GM19025 (cell line): ENCODE results near the gene TRAM2.

Source experiments
- ATAC-seq: cut with Tn5 transposase; IDR thresholded peaks from one replicate; pipeline ENCODE4 v1.9.1; 2021; ENCODE audit warnings: mild to moderate bottlenecking, low read depth, moderate library complexity; ENCODE audit not compliant: unreplicated experiment

The TRAM2 gene

DNA sequence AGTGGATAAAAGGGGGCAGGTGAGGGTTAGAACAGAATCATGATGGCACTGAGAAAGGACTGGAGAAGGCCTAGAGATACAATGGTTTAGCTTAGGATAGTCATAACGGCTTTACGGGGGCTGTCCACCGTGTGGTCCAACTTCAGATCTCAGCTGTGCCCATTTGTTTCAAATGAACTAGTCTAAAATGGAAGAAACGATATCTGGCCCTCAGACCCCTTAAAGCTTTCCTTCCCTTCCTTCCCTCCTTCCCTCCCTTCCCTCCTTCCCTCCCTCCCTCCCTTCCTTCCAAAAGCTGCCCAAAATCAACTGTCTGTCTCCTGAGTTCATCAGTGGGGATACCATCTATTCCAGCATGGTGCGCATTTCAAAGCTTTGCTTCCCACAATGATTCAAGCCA lies 27.9 kb downstream of the TRAM2 start:
- ATAC-seq: no peak

DNA sequence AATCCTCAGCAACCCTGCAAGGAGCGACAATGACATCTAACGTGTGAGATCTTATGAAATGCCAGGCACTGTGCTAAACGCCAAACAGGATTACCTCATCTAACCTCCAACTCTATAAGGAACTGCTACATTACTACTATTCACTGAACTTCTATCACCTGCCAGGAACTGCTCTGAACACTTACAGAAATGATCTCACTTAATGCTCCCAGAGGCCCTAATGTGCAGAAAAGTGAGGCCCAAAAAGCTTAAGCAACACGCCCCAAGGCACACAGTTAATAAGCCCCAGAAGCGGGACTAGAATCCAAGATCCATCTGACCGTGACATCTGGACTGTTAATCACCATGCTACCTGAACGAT lies 28.5 kb downstream of the TRAM2 start:
- ATAC-seq: no peak

DNA sequence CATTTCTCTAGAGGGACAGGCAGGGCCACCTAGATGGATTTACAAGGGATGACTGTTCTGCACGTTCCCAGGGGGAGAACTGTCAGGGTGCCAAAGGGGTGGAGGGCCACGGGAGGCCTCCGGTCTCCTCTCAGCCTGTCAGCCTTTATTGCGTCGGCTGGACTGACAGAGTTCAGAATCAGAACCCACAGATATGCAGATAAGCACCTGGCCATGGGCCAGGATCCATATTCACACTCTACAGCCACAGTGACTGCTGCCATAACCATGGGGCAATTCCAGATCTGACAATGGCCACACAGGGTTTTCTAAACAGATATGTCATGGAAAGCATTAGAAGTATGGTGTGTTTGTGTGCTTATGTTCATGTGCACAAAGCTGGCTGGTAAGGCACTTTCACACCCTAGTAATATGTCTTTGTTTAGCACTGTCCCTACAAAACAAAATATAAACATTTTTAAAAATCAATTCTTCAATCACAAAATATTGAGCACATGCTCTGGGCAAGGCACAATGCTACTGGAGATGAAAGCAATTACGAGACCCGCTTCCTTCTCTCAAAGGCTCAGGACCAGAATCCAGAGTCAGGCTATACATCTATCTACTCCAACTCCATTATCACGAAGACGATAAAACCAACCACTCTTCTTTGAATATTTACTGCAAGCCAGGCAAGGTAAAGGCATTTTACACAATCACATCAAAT lies 29.1 kb downstream of the TRAM2 start:
- ATAC-seq: no peak

DNA sequence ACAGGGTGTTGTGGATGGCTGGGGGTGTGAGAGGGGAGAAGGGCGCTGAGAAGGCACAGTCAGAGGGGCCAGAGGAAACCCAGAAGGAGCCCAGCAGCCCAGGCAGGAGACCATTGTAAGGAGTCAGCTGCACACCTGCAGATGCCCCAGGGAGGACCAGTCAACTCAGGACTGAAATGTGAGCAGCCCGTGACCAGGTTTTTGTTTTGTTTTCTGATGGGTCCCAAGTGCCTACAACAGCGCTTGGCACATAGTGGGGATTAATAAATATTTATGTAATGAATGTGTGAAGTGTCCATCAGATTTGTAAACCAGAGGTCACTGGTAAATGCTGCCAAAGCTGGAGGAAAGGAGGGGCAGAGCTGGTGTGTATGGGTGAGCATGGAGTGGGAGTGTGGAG lies 30.2 kb downstream of the TRAM2 start:
- peak; percentile 88 for ATAC-seq

DNA sequence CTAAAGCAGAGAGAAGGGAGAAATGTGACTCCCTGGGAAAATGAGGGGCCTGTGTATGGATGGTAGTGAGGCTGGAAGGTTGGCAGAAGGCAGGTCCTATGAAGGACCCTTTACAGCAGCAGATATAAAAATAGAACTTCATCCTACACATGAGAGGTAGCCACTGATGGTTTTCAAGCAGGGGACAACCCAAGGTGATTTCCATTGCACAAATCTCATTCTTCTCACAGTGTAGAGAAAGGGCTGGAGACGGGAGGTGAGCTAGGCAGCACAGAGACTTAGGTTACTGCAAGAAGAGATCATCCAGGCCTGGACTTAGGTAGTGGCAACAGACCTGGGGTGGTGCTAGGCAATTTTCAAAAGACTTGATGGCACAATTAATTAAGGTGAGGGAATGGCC lies 30.7 kb downstream of the TRAM2 start:
- ATAC-seq: peak; percentile 61

DNA sequence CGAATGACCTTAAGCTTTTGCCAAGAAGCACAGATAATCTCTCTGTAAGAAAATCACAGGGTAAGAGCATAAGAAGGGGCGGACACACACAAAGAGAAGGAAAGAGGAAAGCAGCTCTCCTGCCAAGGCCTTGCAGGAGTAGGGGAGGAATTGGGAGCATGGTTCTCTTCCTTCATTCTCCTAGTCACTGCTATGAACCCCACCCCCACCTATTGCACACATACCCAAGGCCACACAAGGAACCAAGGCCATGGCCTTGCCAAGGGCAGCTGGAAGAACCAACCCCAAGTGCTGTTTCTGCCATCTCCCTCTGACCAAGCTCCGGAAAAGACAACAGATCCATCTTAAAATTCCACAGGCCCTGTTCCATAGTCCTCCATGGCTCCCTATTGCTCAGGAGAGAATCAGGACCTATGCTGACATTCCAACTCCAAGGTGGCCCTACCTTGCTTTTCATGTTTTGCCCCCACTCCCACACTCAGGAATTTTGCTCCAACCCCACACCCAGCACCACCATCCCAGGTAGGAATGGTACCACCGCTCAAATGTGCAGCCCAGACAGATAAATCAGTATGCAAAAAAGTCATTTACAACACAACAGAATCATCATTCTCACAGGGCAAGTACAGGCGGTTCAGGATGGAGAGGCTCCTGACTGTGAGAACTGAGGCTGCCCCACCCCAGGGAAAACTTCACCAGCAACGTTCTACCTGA lies 31.3 kb downstream of the TRAM2 start:
- ATAC-seq: no peak

DNA sequence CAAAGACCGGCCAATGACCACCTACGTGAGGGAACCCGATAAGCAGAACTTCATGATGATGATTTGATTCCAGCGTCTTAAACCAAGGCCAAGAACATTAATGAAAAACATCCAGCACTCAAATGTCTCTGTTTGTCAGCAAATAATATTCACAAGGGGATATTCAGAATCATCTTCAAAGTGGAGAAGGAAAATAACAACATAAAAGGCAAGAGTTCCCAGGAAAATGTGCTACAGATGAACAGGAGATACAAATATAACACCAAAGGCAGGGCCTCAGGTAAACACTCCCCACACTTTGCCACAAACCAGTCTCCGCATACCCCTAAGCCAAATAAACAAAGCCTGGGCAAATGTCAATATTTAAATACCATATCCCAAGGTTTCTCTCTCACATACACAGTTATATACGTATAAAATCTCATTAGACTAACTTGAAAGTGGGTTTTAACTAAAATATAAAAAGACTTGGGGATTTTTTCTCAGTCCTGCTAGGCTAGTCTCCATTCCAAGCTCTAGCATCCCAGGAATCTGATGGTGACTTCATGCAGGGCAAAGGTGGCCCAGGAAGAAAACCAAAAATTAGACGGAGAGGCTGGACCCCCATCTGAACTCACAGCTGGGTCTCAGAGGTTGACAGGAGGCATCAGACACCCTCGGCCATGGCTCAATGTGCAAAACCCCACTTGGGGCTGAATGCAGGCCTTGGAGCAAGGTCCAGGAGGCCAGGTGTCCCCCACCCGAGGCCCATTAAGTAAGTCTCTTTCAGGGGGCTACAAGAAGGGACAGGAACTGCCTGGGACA lies 32.1 kb downstream of the TRAM2 start:
- ATAC-seq: no peak

DNA sequence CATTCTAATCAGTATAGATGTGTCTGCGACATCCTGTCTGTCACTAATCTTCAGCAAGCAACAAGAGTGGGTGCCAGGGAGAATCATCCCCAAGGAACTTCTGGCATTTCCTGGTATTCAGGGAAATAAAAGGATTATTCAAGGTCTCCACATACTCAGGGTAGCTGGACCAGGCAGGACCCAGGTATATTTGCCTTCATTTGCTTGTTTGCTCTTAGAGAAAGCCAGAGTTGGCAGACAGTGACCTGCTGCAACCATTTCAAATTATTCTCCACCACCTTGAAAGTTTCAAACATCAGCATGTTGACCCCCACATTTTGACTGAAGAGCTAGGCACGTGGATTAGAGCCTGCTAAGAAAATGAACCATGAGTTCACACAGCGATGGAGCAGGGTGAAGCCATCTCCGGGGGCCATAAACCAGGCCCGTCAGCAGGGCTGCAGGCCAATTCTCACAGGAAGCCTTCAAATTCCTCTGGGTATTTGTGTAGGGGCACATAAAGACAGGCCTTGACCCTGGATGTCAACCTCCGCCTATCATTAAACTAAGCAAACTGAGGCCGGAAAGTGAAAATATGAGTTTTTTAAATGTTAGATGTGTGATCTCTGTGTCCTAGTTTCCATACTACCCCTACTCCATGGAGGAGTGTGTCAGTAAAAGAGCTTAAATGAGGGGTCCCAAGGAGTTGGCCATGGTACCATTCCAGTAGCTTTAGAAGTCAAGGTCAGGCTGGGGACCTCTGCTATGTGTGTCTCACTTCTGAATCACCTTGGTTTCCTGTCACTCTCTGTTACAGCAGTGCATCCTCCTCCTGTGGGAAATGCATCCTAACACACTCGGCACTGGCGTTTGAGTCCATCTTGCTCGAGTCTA lies 32.9 kb downstream of the TRAM2 start:
- no peak for ATAC-seq

DNA sequence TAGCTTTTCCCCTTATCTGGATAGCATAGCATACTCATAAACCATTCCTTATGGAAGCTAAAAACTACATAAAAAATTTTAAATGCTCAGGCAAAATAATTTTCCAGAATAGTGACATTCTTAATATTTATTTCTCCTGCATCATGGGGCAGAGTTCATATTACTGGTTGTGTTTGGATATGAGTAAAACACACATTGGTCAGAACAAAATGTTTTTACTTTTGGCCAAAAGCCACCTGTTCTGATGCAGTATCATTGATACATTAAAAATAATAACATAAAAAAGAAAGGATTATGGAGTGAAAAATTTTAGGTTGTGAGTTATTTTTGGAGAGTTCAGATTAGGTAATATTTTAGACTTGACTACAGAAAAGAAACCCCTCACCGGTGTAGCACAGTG lies 33.6 kb downstream of the TRAM2 start:
- ATAC-seq: no peak

DNA sequence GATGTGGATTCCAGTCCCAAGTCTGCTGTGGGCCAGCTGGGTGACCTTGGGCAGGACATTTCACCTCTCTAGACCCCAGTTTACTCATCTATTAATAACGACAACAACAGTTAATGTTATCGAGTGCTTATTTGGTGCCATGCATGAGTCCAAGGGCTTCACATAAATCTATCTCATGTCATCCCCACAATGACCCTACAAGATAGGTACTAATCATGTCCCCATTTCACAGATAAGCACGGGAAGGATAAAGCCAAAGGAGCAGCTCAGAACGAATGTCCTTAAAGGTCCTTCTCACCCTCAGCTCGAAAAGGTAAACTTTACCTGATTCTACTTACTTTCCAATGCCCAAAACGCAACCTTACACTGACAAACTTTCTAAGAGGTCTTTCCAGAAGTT lies 35.7 kb downstream of the TRAM2 start:
- no peak for ATAC-seq

DNA sequence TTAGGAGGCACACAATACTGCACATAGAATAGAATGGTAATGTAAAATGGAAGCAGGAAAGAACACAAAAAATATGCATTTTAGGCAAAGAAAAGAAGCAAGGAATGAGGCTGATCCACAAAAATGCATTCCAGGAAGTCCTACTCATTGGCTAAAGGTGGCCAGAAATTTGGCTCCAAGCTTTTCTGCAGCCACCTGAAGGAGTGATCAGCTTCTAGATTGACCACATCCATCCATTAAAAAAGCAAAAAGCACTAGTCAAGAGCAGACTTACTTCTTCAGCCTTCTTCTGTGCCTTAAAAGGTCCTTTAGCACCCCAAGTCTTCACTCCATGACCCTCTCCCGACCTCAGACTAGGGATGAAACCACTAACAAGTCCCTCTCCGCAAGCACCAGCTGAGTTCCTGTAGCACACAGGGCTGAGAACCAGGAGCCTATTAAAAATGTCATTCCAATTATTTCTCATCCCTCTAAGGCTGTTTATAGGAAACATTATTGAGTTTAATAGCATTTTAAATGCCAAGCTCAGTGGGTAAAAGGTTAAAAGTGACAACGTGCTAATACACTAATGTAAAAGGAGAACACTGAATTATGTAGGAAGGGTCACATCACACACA lies 36.5 kb downstream of the TRAM2 start:
- no peak for ATAC-seq

DNA sequence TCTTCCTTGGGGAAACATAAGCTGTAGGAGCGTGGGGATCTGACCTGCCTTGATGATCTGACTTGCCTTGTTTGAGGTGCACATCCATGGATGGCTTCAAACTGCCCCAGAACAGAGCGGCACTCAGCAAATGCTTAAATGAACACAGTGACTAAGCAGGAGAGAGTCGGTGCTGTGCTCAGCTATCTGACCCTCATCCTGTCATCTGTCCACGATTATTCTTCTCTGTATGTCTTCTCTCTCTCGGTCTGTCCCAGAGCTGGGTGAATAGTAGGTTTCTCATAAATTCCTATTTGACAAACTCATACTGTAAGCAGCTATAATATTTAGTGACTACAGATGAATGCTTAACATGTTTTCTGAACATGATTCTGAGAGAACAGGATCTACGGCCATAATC lies 37.3 kb downstream of the TRAM2 start:
- no peak for ATAC-seq

DNA sequence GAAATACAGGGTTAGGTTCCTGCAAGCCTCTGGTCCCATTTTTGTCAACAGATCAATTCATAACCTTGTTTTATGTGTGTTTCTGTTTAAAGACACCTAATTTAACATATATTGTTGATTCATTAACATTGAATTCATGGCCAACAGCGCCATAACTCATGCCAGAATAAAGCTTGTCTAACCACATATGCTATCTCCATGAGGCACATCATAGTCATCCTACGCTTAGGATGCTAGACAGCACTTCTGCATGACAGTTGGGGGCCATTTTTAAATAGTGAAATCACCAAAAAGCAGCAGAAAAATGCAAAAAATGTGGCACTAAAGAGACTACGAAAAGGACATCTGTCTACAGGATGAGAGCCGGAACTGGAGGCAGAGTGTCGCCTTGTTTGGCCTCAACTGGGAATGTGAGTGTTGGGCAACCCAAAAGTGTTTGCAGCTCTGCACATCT lies 37.9 kb downstream of the TRAM2 start:
- no peak for ATAC-seq

DNA sequence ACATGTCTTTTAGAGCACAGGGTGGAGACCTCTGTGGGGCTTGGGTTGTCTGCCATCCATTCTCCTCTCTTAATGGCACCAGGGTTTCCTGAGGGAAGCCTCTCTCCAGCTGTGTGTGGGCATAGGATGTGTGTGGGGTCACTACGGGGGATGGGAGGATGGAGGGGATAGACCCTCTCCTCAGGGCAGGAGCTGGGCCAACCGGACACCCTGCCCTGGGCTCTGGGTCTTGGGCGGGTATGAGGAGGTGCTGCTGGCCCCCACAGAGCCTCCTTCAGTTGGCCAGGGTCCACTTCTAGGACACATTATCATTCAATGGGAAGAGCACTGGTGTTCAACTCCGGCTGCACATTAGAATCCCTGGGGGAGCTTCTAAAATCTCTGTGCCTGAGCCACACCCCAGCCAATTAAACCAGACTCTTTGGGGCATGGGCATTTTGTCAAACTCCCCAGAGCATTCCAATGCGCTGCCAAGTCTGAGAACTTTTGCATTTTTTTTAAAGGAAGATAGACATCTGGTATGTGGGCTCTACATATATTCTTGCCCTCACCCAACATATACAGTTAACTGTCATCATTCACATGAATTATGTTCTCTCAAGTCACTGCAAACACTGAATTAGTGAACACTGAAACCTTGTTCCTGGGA lies 38.5 kb downstream of the TRAM2 start:
- ATAC-seq: no peak

DNA sequence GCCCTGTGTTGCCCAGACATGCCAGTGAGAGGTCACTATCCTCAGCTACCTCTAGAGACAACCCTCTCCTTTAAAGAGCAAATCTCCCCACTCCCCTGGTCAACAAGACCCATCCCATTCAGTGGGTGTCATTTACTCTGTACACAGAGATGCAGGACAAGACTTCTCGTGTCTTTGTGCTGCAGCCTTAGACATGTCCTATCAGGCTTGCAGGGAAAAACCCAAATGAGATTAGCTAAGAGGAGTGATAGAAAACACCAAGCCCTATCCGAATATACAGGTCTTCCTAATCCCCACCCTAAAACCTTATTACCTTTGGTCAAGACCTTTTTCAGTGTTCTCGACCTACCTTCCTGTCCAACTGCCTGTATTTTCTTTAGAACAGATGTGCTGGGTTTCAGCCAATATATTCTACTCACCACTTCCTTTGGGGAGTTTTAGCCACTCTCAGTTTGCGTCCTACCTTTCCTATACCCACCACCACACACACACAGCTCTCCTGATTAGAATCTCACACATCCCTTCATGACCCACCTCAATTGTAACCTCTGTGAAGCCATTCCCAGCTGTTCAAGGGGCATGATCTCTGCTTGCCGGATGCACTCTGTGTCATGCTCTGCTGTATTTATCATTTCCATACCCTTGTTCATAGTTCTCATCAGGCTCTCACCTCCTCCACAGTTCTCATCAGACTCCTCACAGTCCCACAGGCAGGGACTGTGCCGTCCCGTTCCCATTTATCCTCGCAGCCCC lies 39.7 kb downstream of the TRAM2 start:
- peak; percentile 72 for ATAC-seq

DNA sequence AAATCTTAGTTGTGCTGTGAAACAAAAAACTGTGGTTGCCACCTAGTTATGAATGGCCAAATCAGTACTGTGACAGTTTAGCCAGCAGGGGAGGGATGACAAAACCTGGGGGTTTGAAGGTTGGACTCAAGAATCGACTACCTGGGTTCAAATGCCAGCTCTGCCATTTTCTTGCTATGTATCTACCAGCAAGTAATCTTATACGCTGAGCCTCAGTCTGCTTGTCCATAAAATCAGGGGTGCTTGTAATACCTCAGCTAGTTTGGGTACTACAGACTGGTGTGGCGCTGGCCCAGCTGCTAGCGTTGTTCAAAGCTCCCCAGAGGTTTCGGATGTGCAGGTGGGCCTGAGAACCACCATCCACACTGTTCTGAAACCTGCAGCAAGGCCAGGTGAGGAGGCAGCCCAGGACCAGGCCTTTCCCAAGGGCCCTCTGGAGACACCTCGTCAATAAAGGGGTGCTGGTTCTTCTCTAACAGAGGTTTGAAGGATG lies 40.4 kb downstream of the TRAM2 start:
- peak; percentile 23 for ATAC-seq

DNA sequence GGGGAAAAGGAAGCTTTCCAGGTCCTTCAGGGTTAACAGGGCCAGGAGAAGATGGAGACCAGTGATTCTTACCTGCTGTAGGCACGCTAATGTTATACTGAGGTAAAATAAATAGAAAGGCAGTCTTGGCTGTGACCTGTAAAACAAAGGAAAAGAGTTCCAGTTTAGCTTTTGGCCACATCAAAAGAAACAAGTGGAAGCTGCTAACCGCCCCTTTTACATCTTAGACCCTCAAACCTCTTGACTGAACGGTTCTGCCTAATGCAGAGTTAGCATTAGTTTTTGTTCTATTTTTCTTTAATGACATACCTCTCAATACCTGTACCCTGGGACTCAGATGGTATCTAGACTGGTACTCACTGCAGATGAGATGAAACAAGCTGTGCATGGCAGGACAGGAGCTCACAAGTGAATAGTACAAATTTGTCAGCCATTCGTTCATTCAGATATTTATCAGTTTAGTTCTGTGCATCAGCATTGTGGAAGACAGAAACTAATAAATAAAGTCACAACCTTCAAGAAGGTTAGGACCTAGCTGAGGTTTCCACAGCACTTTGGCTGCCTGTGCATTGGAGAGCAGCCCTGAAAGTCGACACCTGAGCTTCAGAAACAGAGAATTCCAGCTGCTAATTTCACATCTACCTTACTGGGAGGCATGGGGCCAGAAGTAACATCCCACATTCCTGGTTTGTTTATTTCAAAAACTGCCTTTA lies 41.0 kb downstream of the TRAM2 start:
- peak; percentile 2 for ATAC-seq

DNA sequence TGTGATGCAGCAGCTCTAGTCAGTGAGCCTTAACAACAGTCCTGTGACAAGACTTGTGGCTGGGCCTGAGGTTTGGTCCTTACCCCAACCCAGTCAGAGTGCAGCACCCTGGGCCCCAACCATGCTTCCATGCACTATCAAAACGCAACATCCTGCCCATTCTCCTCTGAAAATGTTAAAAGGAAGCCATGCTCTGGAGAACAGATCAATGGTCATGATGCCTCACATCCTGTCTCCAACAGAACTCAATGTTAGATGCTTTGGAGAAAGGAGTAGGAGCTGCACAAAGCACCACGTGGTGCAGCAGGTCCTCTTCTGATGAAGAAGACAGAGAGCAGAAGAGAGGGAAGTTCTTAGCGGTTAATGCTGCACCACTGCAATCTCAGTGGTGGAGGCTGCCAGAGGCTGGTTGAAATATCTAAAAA lies 41.9 kb downstream of the TRAM2 start:
- ATAC-seq: no peak
